Measurements from ENCODE around the gene MMP26. TPM values are rescaled to one million over a fixed set of nuclear protein-coding genes. Genes with fewer than 3 reads are reported as not detected.

Gene MMP26
- total and polyA plus RNA-seq, 10 of the 15 experiments (the other 5 are each of a cell fraction or from before 2014, with no cell fraction given), result not detected

DNA sequence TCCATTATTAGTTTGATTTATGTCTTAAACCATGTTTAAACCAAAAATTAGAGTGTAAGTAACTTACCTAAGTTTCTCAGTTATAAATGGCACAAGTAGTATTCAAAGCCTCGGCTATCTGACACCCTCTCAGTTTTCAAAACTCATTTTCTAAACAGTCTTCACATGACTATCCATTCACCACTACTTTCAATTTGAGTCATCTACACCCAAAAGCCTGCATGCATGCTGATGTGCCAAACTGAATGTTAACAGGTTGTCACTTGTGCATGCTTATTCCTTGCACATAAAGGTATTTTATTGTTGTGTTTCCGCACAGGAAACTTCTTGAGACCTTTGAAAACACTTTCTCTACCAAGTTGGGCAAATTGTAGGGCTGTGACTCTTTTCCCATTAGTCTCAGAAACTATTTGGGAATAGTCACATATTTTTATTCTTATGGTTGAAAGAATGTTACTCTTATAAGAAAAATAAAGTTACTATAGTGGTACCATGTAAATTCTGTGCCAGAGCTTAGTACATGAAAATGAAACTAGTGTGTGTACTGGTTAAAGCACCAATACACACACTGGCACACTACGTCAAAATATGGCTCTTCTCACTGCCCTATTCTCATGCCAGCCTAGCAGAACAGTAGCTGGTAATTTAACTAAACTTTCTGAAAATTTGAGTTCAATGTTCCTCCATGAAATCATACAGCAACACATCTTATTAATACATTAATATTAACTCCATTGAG lies 4.7 kb upstream of the MMP26 start (continued):
- TF ChIP-seq ZBTB11 (CRISPR knock-in tag; IDR thresholded peaks at IDR 0.05) (no peak), MEF2A (IDR thresholded peaks at IDR 0.05; ENCODE audit: insufficient read depth, low read depth, low read length) (no peak), TARDBP (IDR thresholded peaks at IDR 0.05; ENCODE audit: borderline replicate concordance) (no peak), CBFB (IDR thresholded peaks at IDR 0.05; ENCODE audit: low read depth) (no peak), ATF7 (IDR thresholded peaks at IDR 0.05; ENCODE audit: low read depth) (no peak), NFYA (IDR thresholded peaks at IDR 0.05; ENCODE audit: borderline replicate concordance, low read depth, low read length) (no peak), EP300 (IDR thresholded peaks at IDR 0.05; ENCODE audit: borderline replicate concordance in 1 of 2, control insufficient read depth in 1 of 2, low read depth in 2 of 2, low read length in 2 of 2) (peak; percentile 15 to 65; a peak in 2 of 4 replicates), ZNF217 (IDR thresholded peaks at IDR 0.05) (peak; percentile 27; the same call in 1 of the 2 replicates), DPF2 (IDR thresholded peaks at IDR 0.05) (peak; percentile 41; the same call in 1 of the 2 replicates), HDAC2 (IDR thresholded peaks at IDR 0.05) (no peak), IRF4 (IDR thresholded peaks at IDR 0.05; ENCODE audit: low read depth, low read length) (peak; percentile 97), ATF2 (IDR thresholded peaks at IDR 0.05; ENCODE audit: low read length) (no peak), SMAD5 (IDR thresholded peaks at IDR 0.05; ENCODE audit: low read depth) (no peak), PRDM15 (CRISPR knock-in tag; IDR thresholded peaks at IDR 0.05) (no peak)
- TF ChIP-seq, protein P1, sequence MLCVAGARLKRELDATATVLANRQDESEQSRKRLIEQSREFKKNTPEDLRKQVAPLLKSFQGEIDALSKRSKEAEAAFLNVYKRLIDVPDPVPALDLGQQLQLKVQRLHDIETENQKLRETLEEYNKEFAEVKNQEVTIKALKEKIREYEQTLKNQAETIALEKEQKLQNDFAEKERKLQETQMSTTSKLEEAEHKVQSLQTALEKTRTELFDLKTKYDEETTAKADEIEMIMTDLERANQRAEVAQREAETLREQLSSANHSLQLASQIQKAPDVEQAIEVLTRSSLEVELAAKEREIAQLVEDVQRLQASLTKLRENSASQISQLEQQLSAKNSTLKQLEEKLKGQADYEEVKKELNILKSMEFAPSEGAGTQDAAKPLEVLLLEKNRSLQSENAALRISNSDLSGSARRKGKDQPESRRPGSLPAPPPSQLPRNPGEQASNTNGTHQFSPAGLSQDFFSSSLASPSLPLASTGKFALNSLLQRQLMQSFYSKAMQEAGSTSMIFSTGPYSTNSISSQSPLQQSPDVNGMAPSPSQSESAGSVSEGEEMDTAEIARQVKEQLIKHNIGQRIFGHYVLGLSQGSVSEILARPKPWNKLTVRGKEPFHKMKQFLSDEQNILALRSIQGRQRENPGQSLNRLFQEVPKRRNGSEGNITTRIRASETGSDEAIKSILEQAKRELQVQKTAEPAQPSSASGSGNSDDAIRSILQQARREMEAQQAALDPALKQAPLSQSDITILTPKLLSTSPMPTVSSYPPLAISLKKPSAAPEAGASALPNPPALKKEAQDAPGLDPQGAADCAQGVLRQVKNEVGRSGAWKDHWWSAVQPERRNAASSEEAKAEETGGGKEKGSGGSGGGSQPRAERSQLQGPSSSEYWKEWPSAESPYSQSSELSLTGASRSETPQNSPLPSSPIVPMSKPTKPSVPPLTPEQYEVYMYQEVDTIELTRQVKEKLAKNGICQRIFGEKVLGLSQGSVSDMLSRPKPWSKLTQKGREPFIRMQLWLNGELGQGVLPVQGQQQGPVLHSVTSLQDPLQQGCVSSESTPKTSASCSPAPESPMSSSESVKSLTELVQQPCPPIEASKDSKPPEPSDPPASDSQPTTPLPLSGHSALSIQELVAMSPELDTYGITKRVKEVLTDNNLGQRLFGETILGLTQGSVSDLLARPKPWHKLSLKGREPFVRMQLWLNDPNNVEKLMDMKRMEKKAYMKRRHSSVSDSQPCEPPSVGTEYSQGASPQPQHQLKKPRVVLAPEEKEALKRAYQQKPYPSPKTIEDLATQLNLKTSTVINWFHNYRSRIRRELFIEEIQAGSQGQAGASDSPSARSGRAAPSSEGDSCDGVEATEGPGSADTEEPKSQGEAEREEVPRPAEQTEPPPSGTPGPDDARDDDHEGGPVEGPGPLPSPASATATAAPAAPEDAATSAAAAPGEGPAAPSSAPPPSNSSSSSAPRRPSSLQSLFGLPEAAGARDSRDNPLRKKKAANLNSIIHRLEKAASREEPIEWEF (IDR thresholded peaks at IDR 0.05; ENCODE audit: insufficient replicate concordance, low read depth, low read length), result no peak
